ENCODE measurements around the gene LMBR1L. TPM values are rescaled to one million over a fixed set of nuclear protein-coding genes. Genes with fewer than 3 reads are reported as not detected.
A peak's percentile ranks its signal among the peaks of the same experiment; 100 is the strongest.
"Not testable (repeated sequence)": the region's sequence is repeated elsewhere in the genome, so short reads cannot be mapped to it uniquely, and the experiment has no call there.

LMBR1L gene
- total RNA-seq, 5 donors from 2014 or later (not counting 1 experiment from before 2014, with no cell fraction given): 159 to 302 (median 224) TPM

DNA sequence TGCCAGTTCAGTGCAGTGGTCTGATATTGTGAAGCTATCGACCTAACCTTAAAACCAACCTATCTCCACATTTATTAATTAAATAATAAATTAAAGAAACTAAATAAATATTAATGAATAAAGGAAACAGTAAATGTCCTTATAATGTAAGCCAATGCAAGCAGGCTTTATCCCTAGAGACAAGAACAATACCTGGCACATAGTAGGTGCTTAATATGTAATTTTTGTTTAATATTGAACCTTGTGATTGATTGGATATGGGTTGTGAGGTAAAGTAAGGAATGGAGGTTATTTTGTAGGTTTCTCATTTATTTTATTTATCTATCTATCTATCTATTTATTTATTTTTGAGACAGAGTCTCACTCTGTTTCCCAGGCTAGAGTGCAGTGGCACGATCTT is 28.4 kb upstream of the LMBR1L start:
- CTCF ChIA-PET: interaction anchor here (0.6 to 1.1 kb wide), 2 partner anchors 9 to 1022 kb away, joined by 3 read pairs; no protein-coding TSS in a partner anchor

DNA sequence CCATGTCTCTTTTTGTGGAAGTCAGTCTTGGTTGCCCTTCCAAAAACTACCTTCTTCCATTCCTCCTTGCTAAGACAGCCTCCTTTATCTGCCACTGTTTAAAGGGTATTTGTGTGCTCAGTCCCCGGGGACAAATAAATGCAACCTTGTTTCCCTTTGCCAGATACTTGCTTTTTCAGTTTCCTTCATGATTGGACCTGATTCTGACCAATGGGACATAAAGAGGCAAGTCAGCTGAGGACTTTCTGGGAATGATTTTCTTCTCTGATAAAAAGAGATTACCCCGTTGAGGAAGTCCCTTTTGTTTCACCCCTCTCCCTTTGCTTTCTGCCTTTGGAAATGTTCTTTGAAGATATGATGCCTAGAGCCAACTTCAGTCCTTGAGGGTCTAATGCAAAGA is 27.9 kb upstream of the LMBR1L start:
- no peaks in the 10 kb centered on the region for H3K36me3 ChIP-seq (ENCODE audit: control insufficient read depth in 2 of 2, extremely low read depth in 1 of 2, insufficient read depth in 1 of 2, low read length in 1 of 2)
- POLR2A ChIA-PET: interaction anchor here (0.5 to 0.7 kb wide), 2 partner anchors 192 to 365 kb away, joined by 3 to 8 read pairs; no protein-coding TSS in a partner anchor
- no peaks in the 10 kb centered on the region for H3K9me3 ChIP-seq
- no peaks in the 10 kb centered on the region for H3K4me1 ChIP-seq (ENCODE audit: control insufficient read depth in 1 of 2, extremely low read depth in 1 of 2, insufficient read depth in 2 of 2, low read length in 2 of 2)
- peaks cover 2 to 4% (median 2%) of the 10 kb centered on the region in 3 donors for H3K4me1 Mint-ChIP-seq
- ATAC-seq (replicated peaks in 1 of 4): no peak
- no peaks in the 10 kb centered on the region for H3K36me3 Mint-ChIP-seq
- H3K9me3 Mint-ChIP-seq: no peaks in the 10 kb centered on the region
- no peak overlapping the region for H3K27ac Mint-ChIP-seq
- no CpG with 5 or more reads among the region's 2 CpGs for WGBS (ENCODE audit: insufficient coverage)
- DNase-seq: no peak
- H3K27ac ChIP-seq (ENCODE audit: low read length): no peak overlapping the region
- H3K27me3 ChIP-seq (replicated peaks in 1 of 2; ENCODE audit: control insufficient read depth in 2 of 2, extremely low read depth in 1 of 2, insufficient read depth in 2 of 2, low read length in 1 of 2): no peaks in the 10 kb centered on the region
- no peaks in the 10 kb centered on the region for H3K27me3 Mint-ChIP-seq
- no peak overlapping the region for H3K4me3 ChIP-seq (ENCODE audit: control insufficient read depth in 1 of 2, extremely low read depth in 1 of 2, low read length in 1 of 2)
- no peak overlapping the region for H3K4me3 Mint-ChIP-seq
- CTCF ChIA-PET: interaction anchor here (0.5 to 1.1 kb wide), 5 partner anchors 9 to 1153 kb away, joined by 3 to 11 read pairs (median 6); no protein-coding TSS in a partner anchor

More for the DNA sequence above, 28.4 kb upstream of the LMBR1L start:
- Mint-ChIP-seq H3K27me3 (no peaks in the 10 kb centered on the region), H3K4me3 (no peak overlapping the region), H3K27ac (no peak overlapping the region), H3K36me3 (no peaks in the 10 kb centered on the region), H3K9me3 (no peaks in the 10 kb centered on the region), H3K4me1 (peaks cover 0 to under 1% (median 0%) of the 10 kb centered on the region in 3 donors)
- ATAC-seq (replicated peaks in 1 of 4) (no peak), DNase-seq (no peak)
- Histone ChIP-seq H3K27ac (ENCODE audit: low read length) (no peak overlapping the region), H3K36me3 (ENCODE audit: control insufficient read depth in 2 of 2, extremely low read depth in 1 of 2, insufficient read depth in 1 of 2, low read length in 1 of 2) (no peaks in the 10 kb centered on the region), H3K27me3 (replicated peaks in 1 of 2; ENCODE audit: control insufficient read depth in 2 of 2, extremely low read depth in 1 of 2, insufficient read depth in 2 of 2, low read length in 1 of 2) (no peaks in the 10 kb centered on the region), H3K4me3 (ENCODE audit: control insufficient read depth in 1 of 2, extremely low read depth in 1 of 2, low read length in 1 of 2) (no peak overlapping the region), H3K9me3 (no peaks in the 10 kb centered on the region), H3K4me1 (ENCODE audit: control insufficient read depth in 1 of 2, extremely low read depth in 1 of 2, insufficient read depth in 2 of 2, low read length in 2 of 2) (no peaks in the 10 kb centered on the region)
- WGBS (ENCODE audit: insufficient coverage): 100% methylated on average over 1 of the region's 2 CpGs
- POLR2A ChIA-PET: interaction anchor here in 1 of 2 donors (0.7 kb wide), 1 partner anchor 364 kb away, joined by 3 read pairs; no protein-coding TSS in a partner anchor

DNA sequence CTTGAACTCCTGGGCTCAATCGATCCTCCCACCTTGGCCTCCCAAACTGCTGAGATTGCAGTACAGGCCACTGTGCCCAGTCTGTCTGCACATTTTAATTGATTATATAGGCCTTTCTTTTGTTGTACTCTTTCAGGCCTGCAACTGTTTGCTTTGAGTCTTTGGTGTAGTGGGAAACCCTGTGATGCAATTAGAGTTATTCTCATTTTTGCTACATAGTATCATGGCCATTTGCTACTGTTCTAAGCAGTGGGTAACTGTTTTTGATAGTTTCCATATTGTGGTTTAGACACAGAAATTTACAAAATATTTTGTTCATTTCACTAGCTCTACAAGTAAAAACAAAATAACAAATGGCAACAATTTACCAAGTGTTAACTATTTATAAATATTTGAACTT is 26.8 kb upstream of the LMBR1L start:
- Histone ChIP-seq H3K27ac (ENCODE audit: low read length) (no peak overlapping the region), H3K27me3 (replicated peaks in 1 of 2; ENCODE audit: control insufficient read depth in 2 of 2, extremely low read depth in 1 of 2, insufficient read depth in 2 of 2, low read length in 1 of 2) (no peaks in the 10 kb centered on the region), H3K4me1 (ENCODE audit: control insufficient read depth in 1 of 2, extremely low read depth in 1 of 2, insufficient read depth in 2 of 2, low read length in 2 of 2) (no peaks in the 10 kb centered on the region), H3K36me3 (ENCODE audit: control insufficient read depth in 2 of 2, extremely low read depth in 1 of 2, insufficient read depth in 1 of 2, low read length in 1 of 2) (no peaks in the 10 kb centered on the region), H3K9me3 (no peaks in the 10 kb centered on the region), H3K4me3 (ENCODE audit: control insufficient read depth in 1 of 2, extremely low read depth in 1 of 2, low read length in 1 of 2) (no peak overlapping the region)
- no peaks in the 10 kb centered on the region for H3K36me3 Mint-ChIP-seq
- WGBS (ENCODE audit: insufficient coverage): no CpG with 5 or more reads among the region's 1 CpG
- CTCF ChIA-PET: interaction anchor here (0.6 kb wide), 2 partner anchors 23 to 192 kb away, joined by 3 to 4 read pairs; no protein-coding TSS in a partner anchor
- no peaks in the 10 kb centered on the region for H3K27me3 Mint-ChIP-seq
- POLR2A ChIA-PET: no interaction called here
- no peak overlapping the region for H3K27ac Mint-ChIP-seq
- ATAC-seq (replicated peaks in 1 of 4) (no peak), DNase-seq (no peak)
- no peak overlapping the region for H3K4me3 Mint-ChIP-seq
- H3K9me3 Mint-ChIP-seq: no peaks in the 10 kb centered on the region
- H3K4me1 Mint-ChIP-seq: peaks cover 3 to 6% (median 6%) of the 10 kb centered on the region in 3 donors

DNA sequence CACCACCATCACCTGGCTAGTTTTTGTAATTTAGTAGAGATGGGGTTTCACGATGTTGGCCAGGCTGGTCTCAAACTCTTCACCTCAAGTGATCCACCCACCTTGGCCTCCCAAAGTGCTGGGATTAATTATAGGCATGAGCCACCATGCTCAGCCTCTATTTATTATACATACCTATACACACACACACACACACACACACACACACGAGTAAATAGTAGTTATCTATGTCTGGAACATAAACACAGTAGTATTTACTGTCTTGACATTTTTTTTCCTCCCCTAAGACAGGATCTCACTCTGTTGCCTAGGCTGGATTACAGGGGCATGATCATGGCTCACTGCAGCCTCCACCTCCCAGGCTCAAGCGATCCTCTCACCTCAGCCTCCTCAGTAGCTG is 26.4 kb upstream of the LMBR1L start:
- H3K4me3 ChIP-seq (ENCODE audit: control insufficient read depth in 1 of 2, extremely low read depth in 1 of 2, low read length in 1 of 2); H3K27me3 Mint-ChIP-seq; H3K4me3 Mint-ChIP-seq; POLR2A ChIA-PET; H3K27ac Mint-ChIP-seq; H3K27ac ChIP-seq (ENCODE audit: low read length); ATAC-seq (replicated peaks in 1 of 4); H3K9me3 ChIP-seq; H3K9me3 Mint-ChIP-seq; H3K4me1 ChIP-seq (ENCODE audit: control insufficient read depth in 1 of 2, extremely low read depth in 1 of 2, insufficient read depth in 2 of 2, low read length in 2 of 2); H3K27me3 ChIP-seq (replicated peaks in 1 of 2; ENCODE audit: control insufficient read depth in 2 of 2, extremely low read depth in 1 of 2, insufficient read depth in 2 of 2, low read length in 1 of 2); H3K36me3 Mint-ChIP-seq; DNase-seq; H3K36me3 ChIP-seq (ENCODE audit: control insufficient read depth in 2 of 2, extremely low read depth in 1 of 2, insufficient read depth in 1 of 2, low read length in 1 of 2): not testable (repeated sequence)
- CTCF ChIA-PET: interaction anchor here in 1 of 2 donors (0.6 kb wide), 1 partner anchor 191 kb away, joined by 3 read pairs; no protein-coding TSS in a partner anchor
- WGBS (ENCODE audit: insufficient coverage): no CpG with 5 or more reads among the region's 3 CpGs
- peaks cover 8 to 11% (median 11%) of the 10 kb centered on the region in 3 donors for H3K4me1 Mint-ChIP-seq

DNA sequence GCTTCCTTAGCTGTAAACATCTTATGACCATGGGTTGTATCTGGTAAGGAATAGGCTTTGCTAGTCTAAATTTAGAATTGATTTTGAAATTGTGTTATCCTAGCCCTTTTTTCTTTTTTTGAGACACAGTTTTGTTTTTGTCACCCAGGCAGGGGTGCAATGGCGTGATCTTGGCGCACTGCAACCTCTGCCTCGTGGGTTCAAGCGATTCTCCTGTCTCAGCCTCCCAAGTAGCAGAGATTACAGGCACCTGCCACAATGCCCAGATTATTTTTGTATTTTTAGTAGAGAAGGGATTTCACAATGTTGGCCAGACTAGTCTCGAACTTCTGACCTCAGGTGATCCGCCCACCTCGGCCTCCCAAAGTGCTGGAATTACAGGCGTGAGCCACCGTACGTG is 22.9 kb upstream of the LMBR1L start:
- no peak overlapping the region for H3K4me3 ChIP-seq (ENCODE audit: control insufficient read depth in 1 of 2, extremely low read depth in 1 of 2, low read length in 1 of 2)
- peaks cover 18% of the 10 kb centered on the region in 2 experiments for H3K4me1 ChIP-seq (ENCODE audit: control insufficient read depth in 1 of 2, extremely low read depth in 1 of 2, insufficient read depth in 2 of 2, low read length in 2 of 2)
- DNase-seq (no peak), ATAC-seq (replicated peaks in 1 of 4) (no peak)
- WGBS (ENCODE audit: insufficient coverage): 67% methylated on average over 4 of the region's 10 CpGs
- peaks cover 0 to 15% of the 10 kb centered on the region in 2 donors for H3K36me3 ChIP-seq (ENCODE audit: control insufficient read depth in 2 of 2, extremely low read depth in 1 of 2, insufficient read depth in 1 of 2, low read length in 1 of 2)
- H3K9me3 ChIP-seq: no peaks in the 10 kb centered on the region
- peaks cover 21% of the 10 kb centered on the region for H3K36me3 Mint-ChIP-seq
- H3K9me3 Mint-ChIP-seq: no peaks in the 10 kb centered on the region
- no peaks in the 10 kb centered on the region for H3K27me3 ChIP-seq (replicated peaks in 1 of 2; ENCODE audit: control insufficient read depth in 2 of 2, extremely low read depth in 1 of 2, insufficient read depth in 2 of 2, low read length in 1 of 2)
- CTCF ChIA-PET: interaction anchor here (0.5 to 0.8 kb wide), 3 partner anchors 49 to 245 kb away, joined by 3 to 4 read pairs (median 3); no protein-coding TSS in a partner anchor
- H3K27ac ChIP-seq (ENCODE audit: low read length): no peak overlapping the region
- no peaks in the 10 kb centered on the region for H3K27me3 Mint-ChIP-seq
- POLR2A ChIA-PET: interaction anchor here (0.6 kb wide), 2 partner anchors 19 to 317 kb away, joined by 3 to 8 read pairs; no protein-coding TSS in a partner anchor
- H3K4me1 Mint-ChIP-seq: peaks cover 32 to 38% (median 37%) of the 10 kb centered on the region in 3 donors
- peak overlapping the region in 1 of 2 donors; percentile 34 for H3K27ac Mint-ChIP-seq
- H3K4me3 Mint-ChIP-seq: no peak overlapping the region

DNA sequence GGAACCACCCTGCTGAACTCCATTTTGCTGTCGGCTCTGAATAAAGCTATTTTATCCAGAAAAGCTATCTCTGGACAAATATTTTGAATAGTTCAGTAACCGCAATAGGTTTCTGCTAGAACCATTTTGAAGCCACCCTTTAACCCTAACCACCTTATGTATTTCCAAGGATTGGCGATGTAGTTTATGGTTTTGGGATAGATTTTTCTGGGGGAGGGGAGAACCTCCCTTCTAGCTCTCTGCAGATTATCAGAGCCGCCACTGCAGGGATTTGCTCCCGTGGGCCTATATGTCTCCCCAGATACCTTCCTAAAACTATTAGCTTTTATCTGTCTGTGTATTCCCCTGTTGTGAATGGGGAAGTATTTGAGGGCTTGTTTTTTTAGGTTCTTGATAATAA is 22.4 kb upstream of the LMBR1L start:
- DNase-seq (no peak), ATAC-seq (replicated peaks in 1 of 4) (no peak)
- WGBS (ENCODE audit: insufficient coverage): no CpG with 5 or more reads among the region's 5 CpGs
- no peaks in the 10 kb centered on the region for H3K9me3 ChIP-seq
- ChIA-PET POLR2A (interaction anchor here (0.5 to 3.7 kb wide), 4 partner anchors 18 to 159 kb away, joined by 3 to 61 read pairs (median 6); partner anchors contain the start of gene TUBA1A (in 1 of the 2)), CTCF (interaction anchor here (0.5 to 3.6 kb wide), 4 partner anchors 21 to 381 kb away, joined by 3 to 54 read pairs (median 4); partner anchors contain the start of gene LMBR1L (in 1 of the 2))
- peaks cover 18% of the 10 kb centered on the region in 2 experiments for H3K4me1 ChIP-seq (ENCODE audit: control insufficient read depth in 1 of 2, extremely low read depth in 1 of 2, insufficient read depth in 2 of 2, low read length in 2 of 2)
- Mint-ChIP-seq H3K4me1 (peaks cover 32 to 40% (median 38%) of the 10 kb centered on the region in 3 donors), H3K27ac (peak overlapping the region in 1 of 2 donors; percentile 37), H3K4me3 (no peak overlapping the region), H3K9me3 (no peaks in the 10 kb centered on the region), H3K36me3 (peaks cover 23% of the 10 kb centered on the region), H3K27me3 (no peaks in the 10 kb centered on the region)
- H3K4me3 ChIP-seq (ENCODE audit: control insufficient read depth in 1 of 2, extremely low read depth in 1 of 2, low read length in 1 of 2): no peak overlapping the region
- H3K27ac ChIP-seq (ENCODE audit: low read length): peak overlapping the region; percentile 35
- no peaks in the 10 kb centered on the region for H3K27me3 ChIP-seq (replicated peaks in 1 of 2; ENCODE audit: control insufficient read depth in 2 of 2, extremely low read depth in 1 of 2, insufficient read depth in 2 of 2, low read length in 1 of 2)
- H3K36me3 ChIP-seq (ENCODE audit: control insufficient read depth in 2 of 2, extremely low read depth in 1 of 2, insufficient read depth in 1 of 2, low read length in 1 of 2): peaks cover 0 to 17% of the 10 kb centered on the region in 2 donors
